Measurements from ENCODE around the gene HBP1. TPM values are rescaled to one million over a fixed set of nuclear protein-coding genes. Genes with fewer than 3 reads are reported as not detected.

HBP1 gene
- total and polyA plus RNA-seq, 2 of the 4 experiments (the other 2 are of a cell fraction): 27.1 to 69.9 TPM

- H3K9me3 ChIP-seq (ENCODE audit: control insufficient read depth, insufficient read depth, low read length): no peaks in the 10 kb centered on the region
- H3K4me3 ChIP-seq (ENCODE audit: insufficient read depth, low read depth, low read length): no peak overlapping the region
- H4K8ac ChIP-seq (ENCODE audit: low read depth in 2 of 2, low read length in 2 of 2): no peak overlapping the region
- intact Hi-C loops (cut with micrococcal nuclease): no loop called here
- no peak overlapping the region for H3K23ac ChIP-seq (ENCODE audit: low read depth, low read length)
- H2AK5ac ChIP-seq (ENCODE audit: low read depth, low read length): no peak overlapping the region
- no TSS peak for BruUV-seq (replicated peaks)
- dilution Hi-C loops (cut with HindIII; ENCODE audit: low sequenced_read_pairs, unreplicated experiment): no loop called here
- no peak overlapping the region for H2BK5ac ChIP-seq (ENCODE audit: low read depth, low read length, poor library complexity, severe bottlenecking)
- ATAC-seq (ENCODE audit: low read depth): no peak
- no peak overlapping the region for H2AK9ac ChIP-seq (replicated peaks; ENCODE audit: low read depth, low read length, poor library complexity)
- no peak overlapping the region for H3K4ac ChIP-seq (ENCODE audit: low read depth, low read length)
- H3K4me1 ChIP-seq (ENCODE audit: control insufficient read depth, insufficient read depth, low read length): peaks cover 4% of the 10 kb centered on the region
- H3K79me1 ChIP-seq (ENCODE audit: low read depth in 1 of 2, low read length in 2 of 2): peaks cover 6 to 11% of the 10 kb centered on the region in 2 experiments; a peak in 3 of 4 replicates
- H4K91ac ChIP-seq (ENCODE audit: insufficient read depth, low read depth, low read length): no peak overlapping the region
- no peak overlapping the region for H2AFZ ChIP-seq (replicated peaks; ENCODE audit: low read length, poor library complexity)
- peak; percentile 76 for TF ChIP-seq MAFK (IDR thresholded peaks at IDR 0.05; ENCODE audit: low read depth, low read length)
- TF ChIP-seq POLR2A (IDR thresholded peaks at IDR 0.05; ENCODE audit: low read depth, low read length): no peak
- TF ChIP-seq, protein P1, sequence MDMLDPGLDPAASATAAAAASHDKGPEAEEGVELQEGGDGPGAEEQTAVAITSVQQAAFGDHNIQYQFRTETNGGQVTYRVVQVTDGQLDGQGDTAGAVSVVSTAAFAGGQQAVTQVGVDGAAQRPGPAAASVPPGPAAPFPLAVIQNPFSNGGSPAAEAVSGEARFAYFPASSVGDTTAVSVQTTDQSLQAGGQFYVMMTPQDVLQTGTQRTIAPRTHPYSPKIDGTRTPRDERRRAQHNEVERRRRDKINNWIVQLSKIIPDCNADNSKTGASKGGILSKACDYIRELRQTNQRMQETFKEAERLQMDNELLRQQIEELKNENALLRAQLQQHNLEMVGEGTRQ (IDR thresholded peaks at IDR 0.05; ENCODE audit: low read depth, low read length): no peak
- no peak overlapping the region for H3K18ac ChIP-seq (ENCODE audit: low read depth, low read length)
- H2BK120ac ChIP-seq (ENCODE audit: low read depth, low read length): no peak overlapping the region
- CTCF ChIA-PET: no interaction called here
- H4K20me1 ChIP-seq (ENCODE audit: insufficient read depth, low read length): no peaks in the 10 kb centered on the region
- H3K27ac ChIP-seq (ENCODE audit: insufficient read depth, low read length): no peak overlapping the region
- no peak overlapping the region for H3K14ac ChIP-seq (replicated peaks; ENCODE audit: low read depth, low read length)
- H3K36me3 ChIP-seq (ENCODE audit: control insufficient read depth, insufficient read depth, low read length): peaks cover 33% of the 10 kb centered on the region
- in situ Hi-C loops (cut with MboI; ENCODE audit: low sequenced_read_pairs): loop anchor here (10.0 kb wide), 1 partner anchor 535 kb away; no protein-coding TSS in a partner anchor
- POLR2A ChIA-PET (ENCODE audit: unreplicated experiment): no interaction called here
- no peak overlapping the region for H3K4me2 ChIP-seq (ENCODE audit: low read depth, low read length)
- no peak overlapping the region for H2BK20ac ChIP-seq (ENCODE audit: low read depth, low read length)
- no peak for DNase-seq
- no peaks in the 10 kb centered on the region; the same call in 1 of the 2 replicates for H3K9me1 ChIP-seq (ENCODE audit: insufficient read depth, low read length)
- no peak overlapping the region for H4K5ac ChIP-seq (ENCODE audit: low read depth, low read length)
- H3K27me3 ChIP-seq (ENCODE audit: control insufficient read depth, insufficient read depth, low read length): no peaks in the 10 kb centered on the region
- H3K9ac ChIP-seq (ENCODE audit: low read depth, low read length): no peak overlapping the region
- no CpG with 5 or more reads among the region's 2 CpGs for WGBS, 2 experiments (ENCODE audit: extremely low coverage in 2 of 2, insufficient read length in 1 of 2)
- H3K56ac ChIP-seq (ENCODE audit: extremely low read depth, insufficient read depth, low read length): no peak overlapping the region
- H2BK15ac ChIP-seq (ENCODE audit: low read depth, low read length): no peak overlapping the region
These were observed 21.3 kb downstream of the HBP1 start for GRCh38 chr7:107190090-107190489.

Measured in IMR-90 (cell line).